ENCODE results near the gene MAGI1. TPM values are rescaled to one million over a fixed set of nuclear protein-coding genes. Genes with fewer than 3 reads are reported as not detected.

Gene MAGI1
- polyA plus RNA-seq, 3 donors, result not detected

GRCh38 chr3:65484964-65485363, 553.8 kb downstream of the MAGI1 start:
- WGBS (ENCODE audit: insufficient coverage), result 100% methylated on average over 1 of the region's 3 CpGs
- intact Hi-C loops (cut with micrococcal nuclease), result no loop called here
- H3K27me3 Mint-ChIP-seq (ENCODE audit: low read depth in 3 of 3), result peaks cover 0 to 2% (median 2%) of the 10 kb centered on the region in 3 donors
- H3K36me3 Mint-ChIP-seq, result no peaks in the 10 kb centered on the region
- no peaks in the 10 kb centered on the region for H3K36me3 ChIP-seq (replicated peaks in 1 of 2; ENCODE audit: control insufficient read depth in 1 of 2, insufficient read depth in 2 of 2, low read length in 2 of 2)
- H3K4me3 Mint-ChIP-seq, result no peak overlapping the region
- no peak overlapping the region for H3K9ac ChIP-seq (ENCODE audit: insufficient read depth, low read length, poor library complexity, severe bottlenecking)
- no peaks in the 10 kb centered on the region for H3K9me3 ChIP-seq (replicated peaks in 1 of 2; ENCODE audit: control insufficient read depth in 1 of 2, insufficient read depth in 1 of 2, low read length in 2 of 2)
- H3K4me1 ChIP-seq (ENCODE audit: control insufficient read depth in 1 of 2, insufficient read depth in 2 of 2, low read length in 2 of 2), result no peaks in the 10 kb centered on the region
- no peaks in the 10 kb centered on the region for H3K4me1 Mint-ChIP-seq
- no peak overlapping the region for H3K4me3 ChIP-seq (replicated peaks in 1 of 3; ENCODE audit: low read depth in 2 of 3, low read length in 3 of 3)
- H2AFZ ChIP-seq (ENCODE audit: insufficient read depth, low read depth, low read length, poor library complexity, severe bottlenecking), result no peak overlapping the region
- H3K27ac ChIP-seq (ENCODE audit: low read depth in 1 of 2, low read length in 2 of 2), result no peak overlapping the region
- no peak for DNase-seq
- H3K27ac Mint-ChIP-seq, result no peak overlapping the region
- no peak overlapping the region for H3K4me2 ChIP-seq (replicated peaks; ENCODE audit: extremely low read depth, low read length, poor library complexity, severe bottlenecking)
- no peaks in the 10 kb centered on the region for H3K27me3 ChIP-seq (ENCODE audit: control insufficient read depth in 2 of 2, insufficient read depth in 2 of 2, low read length in 2 of 2)
- peaks cover 0 to 3% (median 0%) of the 10 kb centered on the region in 7 donors for H3K9me3 Mint-ChIP-seq
- no peaks in the 10 kb centered on the region for H3K79me2 ChIP-seq (ENCODE audit: insufficient read depth, low read length)
- TF ChIP-seq, protein P1, sequence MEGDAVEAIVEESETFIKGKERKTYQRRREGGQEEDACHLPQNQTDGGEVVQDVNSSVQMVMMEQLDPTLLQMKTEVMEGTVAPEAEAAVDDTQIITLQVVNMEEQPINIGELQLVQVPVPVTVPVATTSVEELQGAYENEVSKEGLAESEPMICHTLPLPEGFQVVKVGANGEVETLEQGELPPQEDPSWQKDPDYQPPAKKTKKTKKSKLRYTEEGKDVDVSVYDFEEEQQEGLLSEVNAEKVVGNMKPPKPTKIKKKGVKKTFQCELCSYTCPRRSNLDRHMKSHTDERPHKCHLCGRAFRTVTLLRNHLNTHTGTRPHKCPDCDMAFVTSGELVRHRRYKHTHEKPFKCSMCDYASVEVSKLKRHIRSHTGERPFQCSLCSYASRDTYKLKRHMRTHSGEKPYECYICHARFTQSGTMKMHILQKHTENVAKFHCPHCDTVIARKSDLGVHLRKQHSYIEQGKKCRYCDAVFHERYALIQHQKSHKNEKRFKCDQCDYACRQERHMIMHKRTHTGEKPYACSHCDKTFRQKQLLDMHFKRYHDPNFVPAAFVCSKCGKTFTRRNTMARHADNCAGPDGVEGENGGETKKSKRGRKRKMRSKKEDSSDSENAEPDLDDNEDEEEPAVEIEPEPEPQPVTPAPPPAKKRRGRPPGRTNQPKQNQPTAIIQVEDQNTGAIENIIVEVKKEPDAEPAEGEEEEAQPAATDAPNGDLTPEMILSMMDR (IDR thresholded peaks at IDR 0.05), result no peak
- no peaks in the 10 kb centered on the region for H4K20me1 ChIP-seq (ENCODE audit: insufficient read depth, low read length)

DNA sequence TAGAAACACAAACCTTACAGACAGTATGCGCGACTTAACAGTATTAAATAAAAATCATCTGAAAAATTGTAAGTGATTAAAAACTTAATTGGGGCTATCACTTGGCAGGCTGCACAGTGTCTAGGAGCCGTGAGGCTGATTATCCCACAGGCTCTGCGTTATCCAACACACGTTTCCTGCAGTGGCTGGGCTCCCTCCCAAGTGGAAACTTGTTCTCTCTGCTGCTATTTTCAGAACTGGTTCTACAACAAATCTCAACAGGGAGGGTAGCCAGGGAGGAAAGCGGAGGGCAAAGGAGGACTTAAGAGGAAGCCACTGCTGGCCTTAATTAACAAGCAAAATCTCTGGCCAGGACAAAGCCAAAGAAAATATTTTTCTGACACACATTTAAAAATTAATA, 555.2 kb downstream of the MAGI1 start:
- TF ChIP-seq, protein P1 (IDR thresholded peaks at IDR 0.05), result no peak
- intact Hi-C loops (cut with micrococcal nuclease), result no loop called here
- Histone ChIP-seq H2AFZ (ENCODE audit: insufficient read depth, low read depth, low read length, poor library complexity, severe bottlenecking) (no peak overlapping the region), H4K20me1 (ENCODE audit: insufficient read depth, low read length) (no peaks in the 10 kb centered on the region), H3K4me3 (replicated peaks in 1 of 3; ENCODE audit: low read depth in 2 of 3, low read length in 3 of 3) (no peak overlapping the region), H3K9ac (ENCODE audit: insufficient read depth, low read length, poor library complexity, severe bottlenecking) (no peak overlapping the region), H3K4me2 (replicated peaks; ENCODE audit: extremely low read depth, low read length, poor library complexity, severe bottlenecking) (no peak overlapping the region), H3K9me3 (replicated peaks in 1 of 2; ENCODE audit: control insufficient read depth in 1 of 2, insufficient read depth in 1 of 2, low read length in 2 of 2) (peaks cover 0 to 1% of the 10 kb centered on the region in 2 donors), H3K27ac (ENCODE audit: low read depth in 1 of 2, low read length in 2 of 2) (no peak overlapping the region), H3K79me2 (ENCODE audit: insufficient read depth, low read length) (no peaks in the 10 kb centered on the region), H3K4me1 (ENCODE audit: control insufficient read depth in 1 of 2, insufficient read depth in 2 of 2, low read length in 2 of 2) (no peaks in the 10 kb centered on the region), H3K27me3 (ENCODE audit: control insufficient read depth in 2 of 2, insufficient read depth in 2 of 2, low read length in 2 of 2) (no peaks in the 10 kb centered on the region), H3K36me3 (replicated peaks in 1 of 2; ENCODE audit: control insufficient read depth in 1 of 2, insufficient read depth in 2 of 2, low read length in 2 of 2) (no peaks in the 10 kb centered on the region)
- H3K36me3 Mint-ChIP-seq, result no peaks in the 10 kb centered on the region
- H3K4me3 Mint-ChIP-seq, result no peak overlapping the region
- DNase-seq, result no peak
- peaks cover 0 to 2% (median under 1%) of the 10 kb centered on the region in 3 donors for H3K27me3 Mint-ChIP-seq (ENCODE audit: low read depth in 3 of 3)
- no peaks in the 10 kb centered on the region for H3K4me1 Mint-ChIP-seq
- 83% methylated on average over 3 of the region's 6 CpGs for WGBS (ENCODE audit: insufficient coverage)
- H3K27ac Mint-ChIP-seq, result no peak overlapping the region
- peaks cover 0 to 3% (median 0%) of the 10 kb centered on the region in 7 donors for H3K9me3 Mint-ChIP-seq

Measured in CD14-positive monocyte (primary cell).